Endothelial cell of umbilical vein (primary cell): ENCODE measurements around the gene STK39. TPM values are rescaled to one million over a fixed set of nuclear protein-coding genes. Genes with fewer than 3 reads are reported as not detected.

Experiments used
- BruUV-seq: library from RNA; stranded (reverse); fragments of 400-500 nt; replicated peaks from 2 replicates; lab custom pipeline; 2021; lab: Mats Ljungman, UMichigan
- CTCF ChIA-PET: fragments of 300-600, 350-600 bp; sonication (Branson Sonifier 250); formaldehyde crosslinking; loops from one replicate; lab custom pipeline; 2021; ENCODE audit warnings: antibody characterized with exemption, inconsistent platforms; lab: Charles Lee
- POLR2A ChIA-PET: fragments of 300-600, 350-600 bp; sonication (Branson Sonifier 250); formaldehyde crosslinking; loops from one replicate; lab custom pipeline; 2021; ENCODE audit warnings: antibody characterized with exemption, inconsistent platforms; lab: Charles Lee
- DNase-seq: peaks from one replicate; pipeline ENCODE4 v3.0.0-alpha.2; 2011; ENCODE audit warnings: low read depth, low spot score
- FAIRE-seq: peaks from 2 replicates; lab custom pipeline; 2011; peaks lifted over from hg19 to GRCh38; lab: Jason Lieb, UNC
- H2AFZ ChIP-seq: 2 replicates; pipeline ENCODE4 v1.6.0; 2012; ENCODE audit warnings: low read depth, low read length, control low read depth, inconsistent platforms
- H3K27ac ChIP-seq: 2 replicates; pipeline ENCODE4 v1.5.1; 2011; ENCODE audit warnings: low read depth, mild to moderate bottlenecking, control low read depth, low read length, moderate library complexity; ENCODE audit not compliant: insufficient read depth
- H3K27me3 ChIP-seq, 2 experiments: 2 replicates each; pipeline versions ENCODE4 v1.6.0 to v1.6.1; 2011; ENCODE audit warnings: low read length in 2 of 2, mixed read lengths in 1 of 2; ENCODE audit not compliant: control insufficient read depth in 2 of 2, insufficient read depth in 2 of 2
- H3K36me3 ChIP-seq, 2 experiments: 2 replicates in 1 of 2; 3 replicates in 1 of 2; pipeline ENCODE4 v1.5.1; 2011; ENCODE audit warnings: low read length in 2 of 2, mild to moderate bottlenecking in 1 of 2, moderate library complexity in 1 of 2; ENCODE audit not compliant: control insufficient read depth in 2 of 2, insufficient read depth in 2 of 2; ENCODE audit errors: extremely low read depth in 1 of 2
- H3K4me1 ChIP-seq: 3 replicates; pipeline ENCODE4 v1.5.1; 2011; ENCODE audit warnings: mild to moderate bottlenecking, low read length; ENCODE audit not compliant: control insufficient read depth, insufficient read depth; ENCODE audit errors: extremely low read depth
- H3K4me2 ChIP-seq: 2 replicates; pipeline ENCODE4 v1.6.1; 2011; ENCODE audit warnings: low read length, control low read depth, mixed read lengths; ENCODE audit not compliant: insufficient read depth
- H3K4me3 ChIP-seq, 3 experiments: fragments of 200-600 bp in 1 of 3; sonication (generic), shearing (Covaris generic) in 1 of 3; replicated peaks in 1 of 3; 2 replicates each; pipeline ENCODE4 v1.5.1; 2011 to 2016; ENCODE audit warnings: control low read depth in 3 of 3, low read length in 3 of 3, mild to moderate bottlenecking in 2 of 3, inconsistent platforms in 1 of 3, low read depth in 1 of 3, moderate library complexity in 1 of 3; ENCODE audit not compliant: insufficient read depth in 1 of 3
- H3K79me2 ChIP-seq: 2 replicates; pipeline ENCODE4 v1.6.0; 2012; ENCODE audit warnings: low read length, inconsistent platforms; ENCODE audit not compliant: control insufficient read depth, insufficient read depth
- H3K9ac ChIP-seq: replicated peaks from 2 replicates; pipeline ENCODE3; 2011; ENCODE audit warnings: low read length, control low read depth; ENCODE audit not compliant: insufficient read depth; ENCODE audit errors: extremely low read depth
- H3K9me1 ChIP-seq: replicated peaks from 3 replicates; pipeline ENCODE4 v1.6.0; 2011; ENCODE audit warnings: mild to moderate bottlenecking, low read length; ENCODE audit not compliant: control insufficient read depth, insufficient read depth; ENCODE audit errors: extremely low read depth
- H3K9me3 ChIP-seq: replicated peaks from 2 replicates; pipeline ENCODE4 v1.5.1; 2012; ENCODE audit warnings: low read length, inconsistent platforms; ENCODE audit not compliant: control insufficient read depth, insufficient read depth
- H4K20me1 ChIP-seq: replicated peaks from 2 replicates; pipeline ENCODE3; 2011; ENCODE audit warnings: mild to moderate bottlenecking, low read length; ENCODE audit not compliant: control insufficient read depth, insufficient read depth; ENCODE audit errors: extremely low read depth
- CTCF ChIP-seq, 2 donors: IDR thresholded peaks; 1 replicate in 1 of 2; 2 replicates in 1 of 2; pipeline ENCODE4 v1.5.1; 2011; ENCODE audit warnings: low read length in 2 of 2, mild to moderate bottlenecking in 2 of 2, moderate library complexity in 2 of 2, control low read depth in 1 of 2, inconsistent platforms in 1 of 2, low read depth in 1 of 2; ENCODE audit not compliant: insufficient read depth in 1 of 2; ENCODE audit errors: extremely low read depth in 1 of 2
- EZH2 ChIP-seq: IDR thresholded peaks from 2 replicates; pipeline ENCODE4 v1.6.1; 2012; ENCODE audit warnings: borderline replicate concordance, low read depth, mild to moderate bottlenecking, moderate library complexity, low read length, inconsistent platforms; ENCODE audit not compliant: severe bottlenecking
- GATA2 ChIP-seq: IDR thresholded peaks from 2 replicates; pipeline ENCODE4 v1.7.0; 2011; ENCODE audit warnings: low read depth, mild to moderate bottlenecking, moderate library complexity, mixed read lengths, low read length; ENCODE audit not compliant: insufficient read length, insufficient read depth
- JUN ChIP-seq: IDR thresholded peaks from 2 replicates; pipeline ENCODE4 v1.6.1; 2011; ENCODE audit warnings: borderline replicate concordance, low read depth; ENCODE audit not compliant: insufficient read length, insufficient read depth
- MYC ChIP-seq: IDR thresholded peaks from one replicate; pipeline ENCODE4 v1.6.1; 2011; ENCODE audit warnings: mild to moderate bottlenecking, low read depth, low read length
- POLR2A ChIP-seq: IDR thresholded peaks from 2 replicates; pipeline ENCODE4 v1.6.1; 2012; ENCODE audit warnings: low read depth, mild to moderate bottlenecking, control low read depth, low read length
- dilution Hi-C: fragments of 300-500 bp; cut with MboI; formaldehyde crosslinking; loops from one replicate; pipeline ENCODE4 v1.15.0; 2019; ENCODE audit warnings: low sequenced_read_pairs; ENCODE audit not compliant: extremely low pct_ligation_motif_present
- intact Hi-C: fragments of 100-400 bp; cut with micrococcal nuclease; formaldehyde crosslinking; loops from one replicate; pipeline ENCODE4 v1.10.0; 2022
- polyA plus RNA-seq, 4 experiments: library from polyadenylated mRNA; depleted of rRNA in 3 of 4; stranded (reverse) in 3 of 4; unstranded in 1 of 4; fragments of >200 nt; gene quantifications; 2 replicates each; pipeline versions ENCODE4 v1.2.1 to v1.2.3, GENCODE V29; 2011 to 2012; ENCODE audit warnings: missing spikeins in 1 of 4
- total RNA-seq: library from RNA; stranded (reverse); gene quantifications from 2 replicates; pipeline ENCODE4 v1.2.3, GENCODE V29; 2021

STK39 gene
- total and polyA plus RNA-seq, 2 donors (not counting 3 experiments of a cell fraction or from before 2014, with no cell fraction given), result 4.6 to 13.1 TPM

- no peaks in the 10 kb centered on the region for H3K4me1 ChIP-seq
- no peaks in the 10 kb centered on the region for H3K79me2 ChIP-seq
- no peak overlapping the region for H2AFZ ChIP-seq
- H4K20me1 ChIP-seq, result no peaks in the 10 kb centered on the region
- intact Hi-C loops, result no loop called here
- BruUV-seq, result no TSS peak
- no peaks in the 10 kb centered on the region for H3K9me3 ChIP-seq
- FAIRE-seq (no peak), DNase-seq (no peak)
- ChIA-PET CTCF (no interaction called here), POLR2A (no interaction called here)
- H3K27me3 ChIP-seq, result no peaks in the 10 kb centered on the region
- no peak overlapping the region for H3K27ac ChIP-seq
- no peak for TF ChIP-seq CTCF (IDR thresholded peaks at IDR 0.05; ENCODE audit: extremely low read depth in 1 of 2, insufficient read depth in 1 of 2, low read depth in 1 of 2, low read length in 2 of 2)
- H3K36me3 ChIP-seq, result no peaks in the 10 kb centered on the region
- no peak overlapping the region for H3K4me3 ChIP-seq
- no peak overlapping the region for H3K4me2 ChIP-seq
- H3K9ac ChIP-seq, result no peak overlapping the region
- dilution Hi-C loops, result no loop called here
- H3K9me1 ChIP-seq, result no peaks in the 10 kb centered on the region
Measured at GRCh38 chr2:168028362-168028761, 219.0 kb downstream of the STK39 start.

GRCh38 chr2:168025487-168026202 is 221.8 kb downstream of the STK39 start:
- CTCF ChIA-PET, result interaction anchor here (1.6 kb wide), 1 partner anchor 93 kb away, joined by 7 read pairs; no protein-coding TSS in a partner anchor
- no peak for FAIRE-seq
- intact Hi-C loops, result no loop called here

More at GRCh38 chr2:168025487-168026202, 221.8 kb downstream of the STK39 start:
- Histone ChIP-seq H3K4me1 (no peaks in the 10 kb centered on the region), H3K36me3 (no peaks in the 10 kb centered on the region), H4K20me1 (no peaks in the 10 kb centered on the region), H3K9me3 (no peaks in the 10 kb centered on the region), H3K27me3 (no peaks in the 10 kb centered on the region), H3K4me3 (no peak overlapping the region), H3K9ac (no peak overlapping the region), H2AFZ (no peak overlapping the region), H3K9me1 (no peaks in the 10 kb centered on the region), H3K79me2 (no peaks in the 10 kb centered on the region), H3K27ac (no peak overlapping the region), H3K4me2 (no peak overlapping the region)
- TF ChIP-seq CTCF (IDR thresholded peaks at IDR 0.05; ENCODE audit: extremely low read depth in 1 of 2, insufficient read depth in 1 of 2, low read depth in 1 of 2, low read length in 2 of 2), result no peak
- no peak for TF ChIP-seq GATA2
- no peak for TF ChIP-seq MYC
- no peak for TF ChIP-seq POLR2A
- no peak for TF ChIP-seq JUN
- TF ChIP-seq EZH2, result no peak
- POLR2A ChIA-PET, result interaction anchor here (0.7 kb wide), 1 partner anchor 428 kb away, joined by 4 read pairs; no protein-coding TSS in a partner anchor
- no peak for DNase-seq
- BruUV-seq, result no TSS peak
- dilution Hi-C loops, result no loop called here
